ENCODE results near the gene NECTIN3.
A peak's percentile ranks its signal among the peaks of the same experiment; 100 is the strongest.

Gene NECTIN3

DNA sequence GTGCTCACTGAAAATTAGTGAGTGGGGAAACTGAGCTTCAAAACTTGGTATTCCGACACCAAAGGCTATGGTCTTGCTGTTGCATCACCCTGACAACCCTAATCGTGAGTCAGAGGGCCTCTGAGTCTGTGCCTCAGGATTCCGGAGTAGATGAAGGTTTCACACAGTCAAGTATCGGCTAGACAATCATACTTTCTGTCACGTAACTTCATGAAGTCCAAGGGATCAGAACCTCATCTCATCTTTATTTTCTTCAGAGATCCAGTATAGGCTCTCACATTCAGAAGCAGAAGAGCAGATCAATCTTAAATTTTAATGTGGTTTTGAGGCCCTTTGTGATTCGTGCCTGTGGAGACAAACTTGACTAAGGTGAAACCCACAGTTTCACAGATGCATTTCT is 26.1 kb upstream of the NECTIN3 start:
- no peak for DNase-seq (ENCODE audit: low read depth, low spot score)
- Histone ChIP-seq H3K4me3 (no peak overlapping the region), H3K9ac (ENCODE audit: insufficient read length) (no peak overlapping the region), H3K9me3 (ENCODE audit: low read depth, low read length) (no peaks in the 10 kb centered on the region), H3K27ac (no peak overlapping the region), H3K36me3 (ENCODE audit: insufficient read depth, low read length) (no peaks in the 10 kb centered on the region)
- TF ChIP-seq EZH2 (IDR thresholded peaks at IDR 0.05), result no peak
- TF ChIP-seq FOXP2 (optimal IDR thresholded peaks at IDR 0.05; ENCODE audit: control extremely low read depth, extremely low read length, insufficient read depth), result no peak
- TF ChIP-seq POLR2AphosphoS5 (IDR thresholded peaks at IDR 0.05; ENCODE audit: borderline replicate concordance, low read depth, low read length), result no peak

- H3K9ac ChIP-seq (ENCODE audit: insufficient read length), result no peak overlapping the region
- no peak overlapping the region for H3K27ac ChIP-seq
- TF ChIP-seq FOXP2 (optimal IDR thresholded peaks at IDR 0.05; ENCODE audit: control extremely low read depth, extremely low read length, insufficient read depth) (no peak), POLR2AphosphoS5 (IDR thresholded peaks at IDR 0.05; ENCODE audit: borderline replicate concordance, low read depth, low read length) (no peak), EZH2 (IDR thresholded peaks at IDR 0.05) (no peak)
- H3K9me3 ChIP-seq (ENCODE audit: low read depth, low read length), result no peaks in the 10 kb centered on the region
- DNase-seq (ENCODE audit: low read depth, low spot score), result no peak
- H3K36me3 ChIP-seq (ENCODE audit: insufficient read depth, low read length), result no peaks in the 10 kb centered on the region
- no peak overlapping the region for H3K4me3 ChIP-seq
Measured at GRCh38 chr3:111047042-111047441, 24.6 kb upstream of the NECTIN3 start.

- no peaks in the 10 kb centered on the region for H3K9me3 ChIP-seq (ENCODE audit: low read depth, low read length)
- H3K4me3 ChIP-seq, result no peak overlapping the region
- no peaks in the 10 kb centered on the region for H3K36me3 ChIP-seq (ENCODE audit: insufficient read depth, low read length)
- no peak for TF ChIP-seq FOXP2 (optimal IDR thresholded peaks at IDR 0.05; ENCODE audit: control extremely low read depth, extremely low read length, insufficient read depth)
- TF ChIP-seq POLR2AphosphoS5 (IDR thresholded peaks at IDR 0.05; ENCODE audit: borderline replicate concordance, low read depth, low read length), result no peak
- no peak for TF ChIP-seq EZH2 (IDR thresholded peaks at IDR 0.05)
- no peak overlapping the region for H3K27ac ChIP-seq
- DNase-seq (ENCODE audit: low read depth, low spot score), result no peak
- H3K9ac ChIP-seq (ENCODE audit: insufficient read length), result no peak overlapping the region
Measured at GRCh38 chr3:111047812-111048435, 23.7 kb upstream of the NECTIN3 start.

DNA sequence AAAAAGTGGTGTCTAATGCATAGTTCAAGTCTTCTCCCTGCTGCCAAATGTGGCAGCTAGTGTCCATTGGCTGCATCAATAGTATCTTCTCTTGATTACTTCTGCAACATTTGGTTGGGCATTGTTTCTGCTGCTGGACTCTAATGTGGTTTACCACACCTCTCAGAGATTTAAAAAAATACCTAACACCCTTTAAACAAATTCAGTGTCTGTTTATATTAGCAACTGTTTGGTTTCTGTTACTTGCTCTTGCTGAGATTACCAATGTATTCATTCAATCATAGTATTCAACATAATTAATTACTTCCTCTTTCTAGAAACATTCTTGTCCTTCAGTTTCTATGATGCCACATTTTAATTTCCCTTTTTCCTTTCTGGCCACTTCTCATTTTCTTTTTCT is 20.3 kb upstream of the NECTIN3 start:
- no peaks in the 10 kb centered on the region for H3K36me3 ChIP-seq (ENCODE audit: insufficient read depth, low read length)
- no peak overlapping the region for H3K9ac ChIP-seq (ENCODE audit: insufficient read length)
- TF ChIP-seq EZH2 (IDR thresholded peaks at IDR 0.05) (no peak), POLR2AphosphoS5 (IDR thresholded peaks at IDR 0.05; ENCODE audit: borderline replicate concordance, low read depth, low read length) (no peak)
- no peak for DNase-seq (ENCODE audit: low read depth, low spot score)
- no peak overlapping the region for H3K4me3 ChIP-seq
- H3K27ac ChIP-seq, result no peak overlapping the region
- no peaks in the 10 kb centered on the region for H3K9me3 ChIP-seq (ENCODE audit: low read depth, low read length)

DNA sequence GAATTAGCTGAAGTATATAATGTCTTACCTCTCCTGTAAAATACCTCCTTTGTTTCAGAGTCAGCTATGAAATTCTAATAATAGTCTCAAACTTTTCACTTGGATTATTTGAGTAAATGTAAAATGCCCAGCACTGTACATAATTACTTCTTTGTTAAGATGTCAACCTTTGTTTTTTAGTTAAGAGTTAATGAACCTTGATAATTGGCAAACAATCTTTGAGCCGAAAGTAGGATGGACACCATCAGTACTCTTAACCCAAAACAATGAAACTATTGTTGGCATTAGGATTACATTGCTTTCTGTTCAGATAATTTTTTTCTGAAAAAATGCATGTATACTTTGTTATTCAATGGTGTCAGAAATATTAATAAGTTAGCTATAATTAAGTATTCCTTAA is 3.0 kb upstream of the NECTIN3 start:
- no peak overlapping the region for H3K4me3 ChIP-seq
- no peak overlapping the region for H3K27ac ChIP-seq
- H3K9me3 ChIP-seq (ENCODE audit: low read depth, low read length), result no peaks in the 10 kb centered on the region
- no peak for TF ChIP-seq EZH2 (IDR thresholded peaks at IDR 0.05)
- DNase-seq (ENCODE audit: low read depth, low spot score), result no peak
- H3K9ac ChIP-seq (ENCODE audit: insufficient read length), result no peak overlapping the region
- no peaks in the 10 kb centered on the region for H3K36me3 ChIP-seq (ENCODE audit: insufficient read depth, low read length)

- Histone ChIP-seq H3K27ac (no peak overlapping the region), H3K9me3 (ENCODE audit: low read depth, low read length) (no peaks in the 10 kb centered on the region), H3K36me3 (ENCODE audit: insufficient read depth, low read length) (no peaks in the 10 kb centered on the region), H3K4me3 (peak overlapping the region; percentile 81), H3K9ac (ENCODE audit: insufficient read length) (peak overlapping the region; percentile 73)
- TF ChIP-seq FOXP2 (optimal IDR thresholded peaks at IDR 0.05; ENCODE audit: control extremely low read depth, extremely low read length, insufficient read depth) (no peak), POLR2AphosphoS5 (IDR thresholded peaks at IDR 0.05; ENCODE audit: borderline replicate concordance, low read depth, low read length) (no peak), EZH2 (IDR thresholded peaks at IDR 0.05) (no peak)
- no peak for DNase-seq (ENCODE audit: low read depth, low spot score)
Measured at GRCh38 chr3:111069974-111070771, 1.4 kb upstream of the NECTIN3 start.

DNA sequence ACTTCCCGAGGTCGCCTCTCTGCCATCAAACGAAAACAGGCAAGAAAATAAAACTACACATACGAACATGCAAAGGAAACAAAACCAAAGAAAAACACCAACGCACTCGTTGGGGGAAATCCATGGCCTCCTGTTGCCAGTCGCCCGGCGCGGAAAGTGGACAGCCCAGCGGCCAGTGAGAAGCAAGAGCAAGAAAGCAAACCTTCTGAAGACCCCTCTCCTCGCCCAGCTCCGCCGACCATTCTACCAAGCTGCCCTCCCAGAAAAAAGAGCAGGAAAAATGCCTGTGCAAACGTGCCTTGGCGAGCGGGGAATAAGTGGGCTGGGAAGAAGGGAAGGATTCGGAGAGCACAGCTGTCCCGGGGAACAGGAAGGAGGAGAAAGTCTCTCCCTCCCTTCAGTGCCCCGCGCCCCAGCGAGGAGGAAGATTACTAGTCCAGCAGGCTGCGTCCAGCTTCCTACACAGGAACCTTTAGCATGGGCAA is 802 bp upstream of the NECTIN3 start:
- no peak for DNase-seq (ENCODE audit: low read depth, low spot score)
- TF ChIP-seq FOXP2 (optimal IDR thresholded peaks at IDR 0.05; ENCODE audit: control extremely low read depth, extremely low read length, insufficient read depth) (no peak), EZH2 (IDR thresholded peaks at IDR 0.05) (no peak), POLR2AphosphoS5 (IDR thresholded peaks at IDR 0.05; ENCODE audit: borderline replicate concordance, low read depth, low read length) (no peak)
- Histone ChIP-seq H3K9me3 (ENCODE audit: low read depth, low read length) (no peaks in the 10 kb centered on the region), H3K9ac (ENCODE audit: insufficient read length) (peak overlapping the region; percentile 73), H3K27ac (peak overlapping the region; percentile 83), H3K4me3 (peak overlapping the region; percentile 81), H3K36me3 (ENCODE audit: insufficient read depth, low read length) (no peaks in the 10 kb centered on the region)

DNA sequence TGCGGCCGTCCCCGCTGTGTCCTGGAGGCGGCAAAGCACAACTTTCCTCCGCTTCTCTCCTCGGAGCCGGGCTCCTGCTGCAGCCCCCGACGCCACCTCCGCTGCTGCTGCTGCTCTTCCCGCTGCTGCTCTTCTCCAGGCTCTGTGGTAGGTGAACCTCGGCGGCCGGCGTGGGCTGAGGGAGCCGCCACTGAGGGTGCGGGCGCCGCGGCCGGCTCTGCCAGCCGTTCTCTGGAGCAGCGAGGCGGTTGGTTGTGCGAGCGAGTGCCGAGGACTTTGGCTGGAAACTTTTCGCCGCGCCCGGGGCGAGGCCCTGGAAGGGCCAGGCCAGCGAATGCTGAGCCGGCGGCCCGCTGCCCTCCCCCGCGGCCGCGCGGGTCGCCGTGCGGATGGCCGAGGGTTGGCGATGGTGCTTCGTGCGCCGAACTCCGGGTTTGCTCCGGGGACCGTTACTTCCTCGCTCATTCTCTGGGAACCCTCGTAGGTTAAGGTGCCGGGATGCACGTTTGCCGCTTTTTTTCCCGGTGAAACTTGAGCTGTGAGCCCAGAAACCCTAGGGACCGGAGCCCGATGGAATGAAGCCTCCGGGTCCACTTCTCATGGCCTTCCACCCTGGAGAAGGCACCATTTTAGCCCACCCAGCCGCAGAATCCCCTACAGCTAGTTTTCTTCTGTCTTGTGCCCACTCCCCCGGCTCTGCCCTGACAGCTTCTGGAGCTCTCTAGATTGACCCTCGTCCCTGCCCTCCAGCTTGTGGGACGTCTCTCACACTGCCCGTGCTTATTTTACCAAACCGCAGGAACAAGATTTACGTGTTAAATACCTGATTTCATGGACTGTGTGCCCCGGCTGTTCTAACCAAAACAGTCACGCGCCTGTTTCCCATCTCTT is 660 bp downstream of the NECTIN3 start:
- no peak overlapping the region for H3K27ac ChIP-seq
- peak overlapping the region; percentile 81 for H3K4me3 ChIP-seq

More for the DNA sequence above, 660 bp downstream of the NECTIN3 start:
- no peak for DNase-seq (ENCODE audit: low read depth, low spot score)
- peak overlapping the region; percentile 73 for H3K9ac ChIP-seq (ENCODE audit: insufficient read length)
- H3K9me3 ChIP-seq (ENCODE audit: low read depth, low read length), result no peaks in the 10 kb centered on the region
- TF ChIP-seq FOXP2 (optimal IDR thresholded peaks at IDR 0.05; ENCODE audit: control extremely low read depth, extremely low read length, insufficient read depth) (no peak), EZH2 (IDR thresholded peaks at IDR 0.05) (no peak), POLR2AphosphoS5 (IDR thresholded peaks at IDR 0.05; ENCODE audit: borderline replicate concordance, low read depth, low read length) (no peak)
- H3K36me3 ChIP-seq (ENCODE audit: insufficient read depth, low read length), result no peaks in the 10 kb centered on the region
